Right lobe of liver (tissue), 4 donors: ENCODE measurements around the gene PIRT.

ENCODE experiments used
- POLR2A ChIP-seq: fragments of 450-650 bp; IDR thresholded peaks from one replicate; pipeline ENCODE4 v1.6.1; 2017; ENCODE audit warnings: antibody characterized with exemption, mild to moderate bottlenecking
- TF ChIP-seq, protein P1 (sequence below), 4 donors: fragments of 200-600 bp in 3 of 4; fragments of 450-650 bp in 1 of 4; IDR thresholded peaks; one replicate each; pipeline versions ENCODE4 v1.5.1 to v1.8.0; 2016 to 2022; ENCODE audit warnings: antibody characterized with exemption in 4 of 4, mild to moderate bottlenecking in 2 of 4
- donor health status: DM: no; HTN: no; CAD: no.
- donor health status: DM: no; HTN: no; CAD: no.
- donor health status: DM: no; HTN: yes; CAD: no.

DNA sequence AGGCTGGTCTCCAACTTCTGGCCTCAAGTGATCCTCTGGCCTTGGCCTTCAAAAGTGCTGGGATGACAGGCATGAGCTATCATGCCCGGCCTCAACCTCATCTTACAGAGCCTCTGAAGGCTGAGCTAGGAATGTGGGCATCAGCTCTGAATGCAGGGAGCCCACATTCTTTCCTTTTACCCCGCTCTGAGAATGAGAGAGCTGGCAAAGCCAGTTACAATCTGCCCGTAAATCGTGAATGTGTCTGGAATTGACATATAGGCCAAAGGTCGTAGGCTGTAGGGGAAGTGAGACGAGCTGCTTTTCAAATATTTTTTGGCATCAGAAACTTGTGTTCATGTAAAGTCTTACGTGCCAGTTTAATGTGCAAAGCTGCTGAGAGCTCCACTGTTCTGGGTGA is 38.5 kb downstream of the PIRT start:
- TF ChIP-seq POLR2A = no peak
- TF ChIP-seq, protein P1, sequence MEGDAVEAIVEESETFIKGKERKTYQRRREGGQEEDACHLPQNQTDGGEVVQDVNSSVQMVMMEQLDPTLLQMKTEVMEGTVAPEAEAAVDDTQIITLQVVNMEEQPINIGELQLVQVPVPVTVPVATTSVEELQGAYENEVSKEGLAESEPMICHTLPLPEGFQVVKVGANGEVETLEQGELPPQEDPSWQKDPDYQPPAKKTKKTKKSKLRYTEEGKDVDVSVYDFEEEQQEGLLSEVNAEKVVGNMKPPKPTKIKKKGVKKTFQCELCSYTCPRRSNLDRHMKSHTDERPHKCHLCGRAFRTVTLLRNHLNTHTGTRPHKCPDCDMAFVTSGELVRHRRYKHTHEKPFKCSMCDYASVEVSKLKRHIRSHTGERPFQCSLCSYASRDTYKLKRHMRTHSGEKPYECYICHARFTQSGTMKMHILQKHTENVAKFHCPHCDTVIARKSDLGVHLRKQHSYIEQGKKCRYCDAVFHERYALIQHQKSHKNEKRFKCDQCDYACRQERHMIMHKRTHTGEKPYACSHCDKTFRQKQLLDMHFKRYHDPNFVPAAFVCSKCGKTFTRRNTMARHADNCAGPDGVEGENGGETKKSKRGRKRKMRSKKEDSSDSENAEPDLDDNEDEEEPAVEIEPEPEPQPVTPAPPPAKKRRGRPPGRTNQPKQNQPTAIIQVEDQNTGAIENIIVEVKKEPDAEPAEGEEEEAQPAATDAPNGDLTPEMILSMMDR (IDR thresholded peaks at IDR 0.05) = no peak
